ENCODE results near the gene PDZK1IP1.
"Not testable (repeated sequence)": the region's sequence is repeated elsewhere in the genome, so short reads cannot be mapped to it uniquely, and the experiment has no call there.

PDZK1IP1 gene

DNA sequence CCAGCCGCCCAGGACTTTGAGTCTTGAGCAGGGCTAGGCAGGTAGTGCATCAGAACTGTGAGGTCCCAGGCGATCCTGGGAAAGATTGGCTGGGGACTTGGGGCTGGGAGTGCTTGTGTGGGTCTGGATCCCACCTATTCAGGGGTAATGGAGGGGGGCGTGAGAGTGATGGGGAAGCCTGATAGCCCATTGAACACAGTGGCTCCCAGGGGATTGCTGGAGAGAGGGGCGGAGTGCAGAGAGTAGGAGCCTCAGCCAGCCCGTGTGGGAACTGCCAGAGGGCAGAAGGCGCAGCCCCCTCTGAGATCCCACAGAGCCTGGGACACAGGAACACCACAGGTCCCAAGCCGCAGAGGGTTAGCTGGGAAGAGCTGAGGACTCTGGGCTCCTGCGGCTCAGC is 19.3 kb upstream of the PDZK1IP1 start:
- Histone ChIP-seq H3K27ac (no peak overlapping the region), H3K4me3 (ENCODE audit: low read depth in 1 of 2, low read length in 1 of 2) (no peak overlapping the region), H3K36me3 (no peaks in the 10 kb centered on the region), H3K4me1 (ENCODE audit: control insufficient read depth in 1 of 2, insufficient read depth in 1 of 2, low read depth in 1 of 2, low read length in 1 of 2) (peaks cover 0 to 3% of the 10 kb centered on the region in 2 experiments), H3K27me3 (peaks cover 14% of the 10 kb centered on the region), H3K9me3 (no peaks in the 10 kb centered on the region)
- TF ChIP-seq, protein P1, sequence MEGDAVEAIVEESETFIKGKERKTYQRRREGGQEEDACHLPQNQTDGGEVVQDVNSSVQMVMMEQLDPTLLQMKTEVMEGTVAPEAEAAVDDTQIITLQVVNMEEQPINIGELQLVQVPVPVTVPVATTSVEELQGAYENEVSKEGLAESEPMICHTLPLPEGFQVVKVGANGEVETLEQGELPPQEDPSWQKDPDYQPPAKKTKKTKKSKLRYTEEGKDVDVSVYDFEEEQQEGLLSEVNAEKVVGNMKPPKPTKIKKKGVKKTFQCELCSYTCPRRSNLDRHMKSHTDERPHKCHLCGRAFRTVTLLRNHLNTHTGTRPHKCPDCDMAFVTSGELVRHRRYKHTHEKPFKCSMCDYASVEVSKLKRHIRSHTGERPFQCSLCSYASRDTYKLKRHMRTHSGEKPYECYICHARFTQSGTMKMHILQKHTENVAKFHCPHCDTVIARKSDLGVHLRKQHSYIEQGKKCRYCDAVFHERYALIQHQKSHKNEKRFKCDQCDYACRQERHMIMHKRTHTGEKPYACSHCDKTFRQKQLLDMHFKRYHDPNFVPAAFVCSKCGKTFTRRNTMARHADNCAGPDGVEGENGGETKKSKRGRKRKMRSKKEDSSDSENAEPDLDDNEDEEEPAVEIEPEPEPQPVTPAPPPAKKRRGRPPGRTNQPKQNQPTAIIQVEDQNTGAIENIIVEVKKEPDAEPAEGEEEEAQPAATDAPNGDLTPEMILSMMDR (IDR thresholded peaks at IDR 0.05), result no peak

DNA sequence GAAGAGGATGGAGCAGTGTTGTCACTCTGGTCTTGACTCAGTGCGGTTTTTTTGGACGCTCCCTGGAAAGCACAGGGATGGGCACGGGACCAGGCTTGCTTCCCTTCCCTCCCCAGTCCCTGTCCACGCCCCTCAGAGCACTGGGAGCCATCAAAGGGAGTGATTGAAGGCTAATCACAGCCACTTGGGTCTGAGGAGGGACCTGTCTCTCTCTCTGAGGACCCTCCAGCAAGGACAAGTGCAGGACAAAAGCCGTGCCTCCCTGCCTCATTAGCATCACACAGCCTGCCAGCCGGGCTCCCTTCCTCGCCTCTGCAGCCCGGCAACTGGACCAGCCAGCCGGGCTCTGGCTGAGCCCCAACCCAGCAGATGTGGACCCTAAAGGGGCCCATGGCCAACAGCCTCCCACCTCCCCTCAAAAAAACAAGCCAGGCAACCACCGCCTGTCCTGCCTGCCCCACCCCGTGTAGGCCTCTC is 18.6 kb upstream of the PDZK1IP1 start:
- TF ChIP-seq, protein P1 (IDR thresholded peaks at IDR 0.05), result no peak
- no peaks in the 10 kb centered on the region for H3K36me3 ChIP-seq
- H3K4me1 ChIP-seq (ENCODE audit: control insufficient read depth in 1 of 2, insufficient read depth in 1 of 2, low read depth in 1 of 2, low read length in 1 of 2), result peaks cover 0 to 3% of the 10 kb centered on the region in 2 experiments
- no peak overlapping the region for H3K4me3 ChIP-seq (ENCODE audit: low read depth in 1 of 2, low read length in 1 of 2)
- no peaks in the 10 kb centered on the region for H3K9me3 ChIP-seq
- peaks cover 14% of the 10 kb centered on the region for H3K27me3 ChIP-seq
- no peak overlapping the region for H3K27ac ChIP-seq

DNA sequence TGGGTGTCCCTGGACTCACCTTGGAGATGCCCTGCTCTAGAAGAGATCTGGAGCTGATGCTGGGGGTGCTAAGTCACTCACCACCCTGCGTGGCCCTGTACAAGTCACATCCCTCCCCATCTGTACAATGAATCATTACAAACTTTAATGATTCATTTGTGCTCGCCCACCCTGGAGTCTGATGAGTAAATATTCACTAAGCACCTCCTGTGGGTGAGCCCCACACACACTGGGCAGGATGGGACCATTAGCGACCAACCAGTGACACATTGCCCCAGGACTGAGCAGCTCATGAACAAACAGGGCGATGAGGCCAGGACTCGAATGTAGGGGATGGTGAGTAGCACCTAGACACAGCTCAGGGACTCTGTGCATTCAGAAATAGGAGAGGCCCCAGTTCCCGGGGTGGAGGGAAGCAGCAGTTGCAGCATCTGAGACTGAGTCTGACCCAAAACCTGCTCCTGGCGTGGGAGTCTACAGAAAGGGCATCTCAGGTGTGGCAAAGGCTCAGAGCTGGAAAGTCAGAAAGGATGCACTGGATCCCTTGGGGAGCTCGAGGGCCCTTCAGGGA is 18.1 kb upstream of the PDZK1IP1 start:
- Histone ChIP-seq H3K27ac (no peak overlapping the region), H3K4me3 (ENCODE audit: low read depth in 1 of 2, low read length in 1 of 2) (no peak overlapping the region), H3K36me3 (no peaks in the 10 kb centered on the region), H3K4me1 (ENCODE audit: control insufficient read depth in 1 of 2, insufficient read depth in 1 of 2, low read depth in 1 of 2, low read length in 1 of 2) (peaks cover 0 to 3% of the 10 kb centered on the region in 2 experiments), H3K27me3 (peaks cover 14% of the 10 kb centered on the region), H3K9me3 (no peaks in the 10 kb centered on the region)
- TF ChIP-seq, protein P1 (IDR thresholded peaks at IDR 0.05), result no peak

DNA sequence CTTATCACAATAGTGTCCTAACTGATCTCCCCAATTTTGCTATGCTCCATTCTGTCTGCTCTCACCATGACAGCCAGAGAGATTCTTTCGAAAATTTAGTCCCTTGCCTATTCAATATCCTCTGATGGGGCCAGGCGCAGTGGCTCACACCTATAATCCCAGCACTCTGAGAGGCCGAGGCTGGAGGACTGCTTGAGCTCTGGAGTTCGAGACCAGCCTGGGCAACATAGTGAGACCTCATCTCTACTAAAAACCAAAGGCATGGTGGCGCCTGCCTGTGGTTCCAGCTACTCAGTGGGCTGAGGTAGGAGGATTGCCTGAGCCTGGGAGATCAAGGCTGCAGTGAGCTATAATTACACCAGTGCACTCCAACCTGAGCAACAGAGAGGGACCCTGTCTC is 16.1 kb upstream of the PDZK1IP1 start:
- Histone ChIP-seq H3K27me3 (peaks cover 23% of the 10 kb centered on the region), H3K4me1 (ENCODE audit: control insufficient read depth in 1 of 2, insufficient read depth in 1 of 2, low read depth in 1 of 2, low read length in 1 of 2) (no peaks in the 10 kb centered on the region), H3K36me3 (no peaks in the 10 kb centered on the region), H3K27ac (no peak overlapping the region), H3K4me3 (ENCODE audit: low read depth in 1 of 2, low read length in 1 of 2) (no peak overlapping the region), H3K9me3 (no peaks in the 10 kb centered on the region)
- TF ChIP-seq, protein P1 (IDR thresholded peaks at IDR 0.05), result no peak

DNA sequence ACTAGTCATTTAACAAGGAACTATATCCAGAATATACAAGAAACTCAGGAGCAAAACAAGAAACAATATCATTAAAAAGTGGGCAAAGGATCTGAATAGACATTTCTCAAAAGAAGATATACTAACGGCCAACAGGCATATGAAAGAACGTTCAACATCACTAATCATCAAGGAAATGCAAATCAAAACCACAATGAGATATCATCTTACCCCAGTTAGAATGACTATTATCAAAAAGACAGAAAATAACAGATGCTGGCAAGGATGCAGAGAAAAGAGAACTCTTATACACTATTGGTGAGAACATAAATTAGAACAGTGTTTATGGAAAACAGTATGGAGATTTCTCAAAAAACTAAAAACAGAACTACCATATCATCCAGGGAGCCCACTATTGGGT is 13.7 kb upstream of the PDZK1IP1 start:
- not testable (repeated sequence) for H3K27ac ChIP-seq; H3K4me1 ChIP-seq (ENCODE audit: control insufficient read depth in 1 of 2, insufficient read depth in 1 of 2, low read depth in 1 of 2, low read length in 1 of 2); H3K9me3 ChIP-seq; H3K36me3 ChIP-seq; H3K4me3 ChIP-seq (ENCODE audit: low read depth in 1 of 2, low read length in 1 of 2)
- peaks cover 23% of the 10 kb centered on the region for H3K27me3 ChIP-seq

DNA sequence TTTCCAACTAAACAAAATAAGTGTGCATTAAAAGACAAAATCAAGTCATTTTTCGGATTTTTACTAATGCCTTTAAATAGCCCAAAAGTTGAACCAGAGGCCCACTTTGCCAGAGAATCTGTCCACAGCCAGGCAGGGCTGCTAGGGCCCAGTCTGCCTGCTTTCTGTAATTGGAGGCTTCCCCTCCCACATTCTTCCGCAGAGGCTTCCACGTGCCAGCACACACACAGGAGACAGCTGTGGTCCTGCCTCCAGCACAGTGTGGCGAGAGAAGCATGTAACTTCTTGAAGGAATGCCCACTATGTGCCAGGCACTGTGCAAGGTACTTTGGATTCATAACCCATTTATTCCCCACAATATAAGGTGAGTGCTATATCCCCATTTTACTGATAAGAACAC is 11.3 kb upstream of the PDZK1IP1 start:
- no peaks in the 10 kb centered on the region for H3K36me3 ChIP-seq
- H3K27me3 ChIP-seq, result peaks cover 17% of the 10 kb centered on the region
- no peak overlapping the region for H3K4me3 ChIP-seq (ENCODE audit: low read depth in 1 of 2, low read length in 1 of 2)
- H3K9me3 ChIP-seq, result no peaks in the 10 kb centered on the region
- TF ChIP-seq, protein P1 (IDR thresholded peaks at IDR 0.05), result no peak
- H3K4me1 ChIP-seq (ENCODE audit: control insufficient read depth in 1 of 2, insufficient read depth in 1 of 2, low read depth in 1 of 2, low read length in 1 of 2), result no peaks in the 10 kb centered on the region
- H3K27ac ChIP-seq, result no peak overlapping the region

Measured in neutrophil (primary cell).